Measurements from ENCODE around the gene TTC34.

The TTC34 gene

GRCh38 chr1:2587860-2588571 is 213.5 kb downstream of the TTC34 start:
- no peak for DNase-seq

GRCh38 chr1:2587071-2587859 is 214.2 kb downstream of the TTC34 start:
- no peak for DNase-seq

- peak; percentile 98 to 99 for DNase-seq
These were observed 215.1 kb downstream of the TTC34 start, which contains the start of gene PRXL2B for GRCh38 chr1:2586154-2587070. PRXL2B (plus strand) TSS chr1:2586777; CDS start chr1:2586886, 109 bp downstream.
